GM12878 (cell line): Measurements from ENCODE around the gene PKLR. TPM values are rescaled to one million over a fixed set of nuclear protein-coding genes. Genes with fewer than 3 reads are reported as not detected.

Experiments used
- ATAC-seq: fragments of 200-7000 bp; cut with Tn5 transposase; 3 replicates; pipeline ENCODE4 v1.9.1; 2020; ENCODE audit warnings: mild to moderate bottlenecking, moderate library complexity
- BruUV-seq: library from RNA; stranded (reverse); fragments of 400-500 nt; replicated peaks from 2 replicates; lab custom pipeline; 2021; lab: Mats Ljungman, UMichigan
- CTCF ChIA-PET: fragments of 300-600 bp; sonication (Branson Sonifier 250); formaldehyde crosslinking; extraction: SDS; loops from one replicate; lab custom pipeline; 2021; ENCODE audit warnings: inconsistent platforms; lab: Yijun Ruan, JAX
- POLR2A ChIA-PET: fragments of 350-600 bp; formaldehyde crosslinking; extraction: SDS; loops from one replicate; lab custom pipeline; 2021; ENCODE audit warnings: inconsistent platforms; lab: Charles Lee
- RAD21 ChIA-PET: fragments of 300-600 bp; sonication (Branson Sonifier 250); formaldehyde crosslinking; loops from one replicate; lab custom pipeline; 2023; ENCODE audit warnings: antibody characterized with exemption; ENCODE audit not compliant: unreplicated experiment; lab: Charles Lee
- SMC1A ChIA-PET: fragments of 300-600 bp; sonication (Branson Sonifier 250); formaldehyde crosslinking; loops from one replicate; lab custom pipeline; 2023; ENCODE audit not compliant: unreplicated experiment, uncharacterized antibody; lab: Charles Lee
- DNase-seq: peaks from one replicate; pipeline ENCODE4 v3.0.0-alpha.2; 2011; ENCODE audit warnings: low read depth, low spot score
- FAIRE-seq: peaks from 3 replicates; lab custom pipeline; 2011; peaks lifted over from hg19 to GRCh38; lab: Jason Lieb, UNC
- H2AFZ ChIP-seq: 2 replicates; pipeline ENCODE4 v1.6.0; 2011; ENCODE audit warnings: low read depth, low read length, control low read depth; ENCODE audit not compliant: control insufficient read depth
- H3K27ac ChIP-seq: 2 replicates; pipeline ENCODE4 v1.5.1; 2011; ENCODE audit warnings: control low read depth; ENCODE audit not compliant: control insufficient read depth, insufficient read depth
- H3K27me3 ChIP-seq, 2 experiments: replicated peaks in 1 of 2; 2 replicates each; pipeline versions ENCODE4 v1.6.0 to v1.6.1; 2011; ENCODE audit warnings: low read length in 1 of 2; ENCODE audit not compliant: control insufficient read depth in 2 of 2, insufficient read depth in 2 of 2
- H3K36me3 ChIP-seq, 2 experiments: 2 replicates each; pipeline ENCODE4 v1.5.1; 2011; ENCODE audit warnings: low read length in 1 of 2; ENCODE audit not compliant: control insufficient read depth in 2 of 2, insufficient read depth in 2 of 2
- H3K4me1 ChIP-seq: 2 replicates; pipeline ENCODE4 v1.6.1; 2011; ENCODE audit warnings: mild to moderate bottlenecking, low read length, moderate library complexity, mixed read lengths; ENCODE audit not compliant: control insufficient read depth, insufficient read depth
- H3K4me2 ChIP-seq: 2 replicates; pipeline ENCODE4 v1.6.0; 2011; ENCODE audit warnings: control low read depth; ENCODE audit not compliant: control insufficient read depth, insufficient read depth
- H3K4me3 ChIP-seq: fragments of 200-600 bp; sonication (generic); 2 replicates; pipeline ENCODE4 v1.5.1; 2016
- H3K79me2 ChIP-seq: 2 replicates; pipeline ENCODE4 v1.6.0; 2011; ENCODE audit warnings: low read length; ENCODE audit not compliant: control insufficient read depth, insufficient read depth
- H3K9ac ChIP-seq: 2 replicates; pipeline ENCODE4 v1.8.0; 2011; ENCODE audit warnings: low read length, control low read depth, mixed read lengths; ENCODE audit not compliant: control insufficient read depth, insufficient read depth
- H3K9me3 ChIP-seq: replicated peaks from 3 replicates; pipeline ENCODE4 v1.5.1; 2011; ENCODE audit warnings: mild to moderate bottlenecking, low read length; ENCODE audit not compliant: control insufficient read depth, insufficient read depth
- H4K20me1 ChIP-seq: 2 replicates; pipeline ENCODE4 v1.6.0; 2011; ENCODE audit not compliant: control insufficient read depth, insufficient read depth
- BMI1 ChIP-seq: fragments of 450-650 bp; IDR thresholded peaks from 2 replicates; pipeline ENCODE4 v1.6.1; 2016; ENCODE audit warnings: mild to moderate bottlenecking, moderate library complexity, borderline replicate concordance
- EGR1 ChIP-seq, 2 experiments: IDR thresholded peaks; 1 replicate in 1 of 2; 2 replicates in 1 of 2; pipeline ENCODE4 v1.6.1; 2011 to 2012; ENCODE audit warnings: low read depth in 2 of 2, low read length in 2 of 2, borderline replicate concordance in 1 of 2, mild to moderate bottlenecking in 1 of 2, moderate library complexity in 1 of 2
- IRF4 ChIP-seq: IDR thresholded peaks from 2 replicates; pipeline ENCODE4 v1.6.1; 2011; ENCODE audit warnings: low read depth, low read length
- MEF2A ChIP-seq: IDR thresholded peaks from 2 replicates; pipeline ENCODE4 v1.6.1; 2011; ENCODE audit warnings: low read depth, mild to moderate bottlenecking, low read length, moderate library complexity; ENCODE audit not compliant: insufficient read depth
- PML ChIP-seq: IDR thresholded peaks from 2 replicates; pipeline ENCODE4 v1.6.1; 2012; ENCODE audit warnings: low read length, inconsistent platforms
- RAD21 ChIP-seq: IDR thresholded peaks from 2 replicates; pipeline ENCODE4 v1.6.1; 2011; ENCODE audit warnings: mild to moderate bottlenecking, low read depth, low read length, moderate library complexity; ENCODE audit not compliant: insufficient read depth
- RB1 ChIP-seq: fragments of 450-650 bp; formaldehyde crosslinking; IDR thresholded peaks from 2 replicates; pipeline ENCODE4 v1.6.1; 2017; ENCODE audit warnings: mild to moderate bottlenecking, borderline replicate concordance
- SKIL ChIP-seq: fragments of 450-650 bp; IDR thresholded peaks from 2 replicates; pipeline ENCODE4 v1.6.1; 2017; ENCODE audit warnings: mild to moderate bottlenecking, low read depth, inconsistent platforms; ENCODE audit not compliant: poor library complexity, severe bottlenecking
- SMAD1 ChIP-seq: fragments of 450-650 bp; IDR thresholded peaks from 2 replicates; pipeline ENCODE4 v1.6.1; 2018; ENCODE audit warnings: mild to moderate bottlenecking, low read depth; ENCODE audit not compliant: partially characterized antibody
- SREBF1 ChIP-seq: IDR thresholded peaks from 2 replicates; pipeline ENCODE4 v1.6.1; 2012; ENCODE audit warnings: mild to moderate bottlenecking, low read length
- SUPT20H ChIP-seq: IDR thresholded peaks from 2 replicates; pipeline ENCODE4 v1.6.1; 2011; ENCODE audit warnings: low read depth, mild to moderate bottlenecking, low read length, moderate library complexity, borderline replicate concordance; ENCODE audit not compliant: control insufficient read depth
- YY1 ChIP-seq: IDR thresholded peaks from 2 replicates; pipeline ENCODE4 v1.6.1; 2011; ENCODE audit warnings: low read depth, mild to moderate bottlenecking, low read length
- WGBS: methylation state at CpG from one replicate; pipeline ENCODE4 v1.1.6; 2016; ENCODE audit warnings: low lambda C conversion rate; ENCODE audit not compliant: insufficient replicate concordance, insufficient coverage; ENCODE audit errors: missing lambda C conversion rate; 5-methylcytosine and 5-hydroxymethylcytosine counted together
- in situ Hi-C: fragments of 300-500 bp; cut with MboI; formaldehyde crosslinking; loops from 9 replicates; pipeline ENCODE4 v1.14.3; 2018; ENCODE audit warnings: mixed read lengths
- intact Hi-C: fragments of 100-400 bp; cut with micrococcal nuclease; formaldehyde crosslinking; loops from one replicate; pipeline ENCODE4 v1.14.2; 2022; ENCODE audit not compliant: unreplicated experiment
- polyA plus RNA-seq, 11 experiments: library from polyadenylated mRNA; depleted of rRNA in 4 of 11; unstranded in 6 of 11; stranded (reverse) in 5 of 11; fragments of >200 nt; fragmentation: Nextera tagmentation in 4 of 11; fragmentation: Illumina TruSeq in 1 of 11; extraction: Ambion mirVana in 4 of 11; extraction: Trizol in 1 of 11; gene quantifications; 1 replicate in 1 of 11; 2 replicates in 10 of 11; pipeline versions ENCODE4 v1.2.1 to v1.2.3, GENCODE V29; 2011 to 2016; ENCODE audit warnings: inconsistent platforms in 2 of 11, missing spikeins in 2 of 11, low read depth in 1 of 11
- total RNA-seq, 4 experiments: library from RNA; depleted of rRNA in 3 of 4; stranded (reverse); fragments of >200 nt in 3 of 4; fragmentation: Illumina TruSeq in 1 of 4; extraction: Trizol in 1 of 4; gene quantifications; 2 replicates each; pipeline versions ENCODE4 v1.2.1 to v1.2.3, GENCODE V29; 2013 to 2021

PKLR gene
- total and polyA plus RNA-seq, 10 of the 15 experiments (the other 5 are each of a cell fraction or from before 2014, with no cell fraction given): 0.04 to 0.15 (median 0.08) TPM; not detected in 7

GRCh38 chr1:155326631-155327037 is 25.4 kb upstream of the PKLR start (continued):
- TF ChIP-seq SKIL (no peak), RB1 (no peak), EGR1 (IDR thresholded peaks at IDR 0.05; ENCODE audit: borderline replicate concordance in 1 of 2, low read depth in 2 of 2, low read length in 2 of 2) (no peak), MEF2A (no peak), IRF4 (no peak), BMI1 (no peak)

- no peak overlapping the region; the same call in 1 of the 2 replicates for H3K4me2 ChIP-seq
- POLR2A ChIA-PET: interaction anchor here (0.5 to 0.6 kb wide), 2 partner anchors 59 to 280 kb away, joined by 3 to 4 read pairs; no protein-coding TSS in a partner anchor
- no peak overlapping the region for H3K27ac ChIP-seq
Observed at GRCh38 chr1:155326020-155326526, 24.8 kb upstream of the PKLR start.

More at GRCh38 chr1:155326020-155326526, 24.8 kb upstream of the PKLR start:
- Histone ChIP-seq H2AFZ (no peak overlapping the region), H3K27me3 (no peaks in the 10 kb centered on the region), H3K36me3 (peaks cover 9 to 10% of the 10 kb centered on the region in 2 experiments; a peak in 3 of 4 replicates), H3K9me3 (no peaks in the 10 kb centered on the region), H4K20me1 (no peaks in the 10 kb centered on the region), H3K4me1 (peaks cover 7% of the 10 kb centered on the region), H3K79me2 (no peaks in the 10 kb centered on the region; the same call in 1 of the 2 replicates), H3K9ac (no peak overlapping the region), H3K4me3 (no peak overlapping the region)
- in situ Hi-C loops (no loop called here), intact Hi-C loops (no loop called here)
- no peak for TF ChIP-seq YY1
- TF ChIP-seq SUPT20H: no peak
- TF ChIP-seq SREBF1: no peak
- TF ChIP-seq RAD21: no peak
- no peak for TF ChIP-seq PML
- no peak for TF ChIP-seq SMAD1
- CTCF ChIA-PET: interaction anchor here (9.6 kb wide), 1 partner anchor 74 kb away, joined by 225 read pairs; the partner anchor contains the start of gene ENTREP3
- 52% methylated on average over 6 of the region's 6 CpGs for WGBS
- RAD21 ChIA-PET: no interaction called here
- no peak for DNase-seq
- BruUV-seq: no TSS peak
- peak; percentile 41 for FAIRE-seq
- SMC1A ChIA-PET: no interaction called here
- no peak for ATAC-seq
